SJSA1 (cell line): ENCODE measurements around the gene NGB. TPM values are rescaled to one million over a fixed set of nuclear protein-coding genes. Genes with fewer than 3 reads are reported as not detected.

Source experiments
- DNase-seq, 2 experiments: peaks; one replicate each; pipeline ENCODE4 v3.0.0-alpha.2; 2015 to 2020; ENCODE audit warnings: low spot score in 2 of 2, low read depth in 1 of 2
- H3K27ac ChIP-seq: fragments of 250-450 bp; sonication (Bioruptor Pico); 2 replicates; pipeline ENCODE4 v1.5.1; 2020; ENCODE audit warnings: mild to moderate bottlenecking, moderate library complexity
- H3K27me3 ChIP-seq: fragments of 250-450 bp; sonication (Bioruptor Pico); replicated peaks from 2 replicates; pipeline ENCODE4 v1.5.1; 2020; ENCODE audit warnings: mild to moderate bottlenecking, moderate library complexity
- H3K36me3 ChIP-seq: fragments of 250-450 bp; sonication (Bioruptor Pico); 2 replicates; pipeline ENCODE4 v1.5.1; 2020; ENCODE audit warnings: mild to moderate bottlenecking
- H3K4me1 ChIP-seq: fragments of 250-450 bp; sonication (Bioruptor Pico); replicated peaks from 2 replicates; pipeline ENCODE4 v1.6.1; 2021; ENCODE audit warnings: mild to moderate bottlenecking
- H3K4me3 ChIP-seq: fragments of 250-450 bp; sonication (Bioruptor Pico); 2 replicates; pipeline ENCODE4 v1.5.1; 2020; ENCODE audit warnings: mild to moderate bottlenecking
- H3K9me3 ChIP-seq: fragments of 250-450 bp; sonication (Bioruptor Pico); replicated peaks from 2 replicates; pipeline ENCODE4 v1.5.1; 2020; ENCODE audit warnings: mild to moderate bottlenecking
- total RNA-seq: library from RNA; depleted of rRNA; stranded (reverse); fragments of >200 nt; shearing (Covaris generic); gene quantifications from 2 replicates; pipeline ENCODE4 v1.2.3, GENCODE V29; 2014

The NGB gene
- total RNA-seq, 1 experiment from 2014 or later, result not detected

GRCh38 chr14:77306851-77307496 lies 36.0 kb upstream of the NGB start:
- Histone ChIP-seq H3K27ac (peak overlapping the region; percentile 28; the same call in 1 of the 2 replicates), H3K36me3 (no peaks in the 10 kb centered on the region; the same call in 1 of the 2 replicates), H3K4me1 (peaks cover 41% of the 10 kb centered on the region), H3K27me3 (no peaks in the 10 kb centered on the region), H3K9me3 (no peaks in the 10 kb centered on the region), H3K4me3 (no peak overlapping the region)
- peak in 1 of 2 experiments; percentile 40 for DNase-seq

DNA sequence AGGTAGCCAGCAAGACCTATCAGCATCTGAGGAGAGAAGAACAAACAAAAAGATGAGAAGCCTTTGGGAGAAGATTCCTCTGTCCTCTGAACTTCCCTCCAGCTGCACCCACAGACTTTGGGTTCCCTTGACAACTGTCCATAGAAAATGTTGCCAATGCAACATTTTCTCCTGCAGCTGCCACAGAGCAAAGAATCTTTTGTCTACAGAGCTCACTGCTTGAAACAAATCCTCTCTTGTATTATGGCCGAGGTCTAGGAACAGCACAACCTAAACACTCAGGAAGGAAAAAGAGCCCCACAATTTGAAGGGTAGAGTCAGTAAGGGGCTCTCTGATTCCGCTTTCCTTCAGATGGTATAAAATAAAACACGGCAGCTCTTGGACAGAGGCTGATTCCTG lies 35.4 kb upstream of the NGB start:
- Histone ChIP-seq H3K27me3 (no peaks in the 10 kb centered on the region), H3K9me3 (no peaks in the 10 kb centered on the region), H3K36me3 (no peaks in the 10 kb centered on the region; the same call in 1 of the 2 replicates), H3K4me1 (peaks cover 41% of the 10 kb centered on the region), H3K27ac (peak overlapping the region; percentile 28; the same call in 1 of the 2 replicates), H3K4me3 (no peak overlapping the region)
- no peak for DNase-seq

- H3K4me1 ChIP-seq, result peaks cover 47% of the 10 kb centered on the region
- no peak for DNase-seq
- no peak overlapping the region for H3K4me3 ChIP-seq
- no peaks in the 10 kb centered on the region for H3K27me3 ChIP-seq
- H3K36me3 ChIP-seq, result no peaks in the 10 kb centered on the region; the same call in 1 of the 2 replicates
- H3K9me3 ChIP-seq, result no peaks in the 10 kb centered on the region
- H3K27ac ChIP-seq, result no peak overlapping the region
Measured at GRCh38 chr14:77305696-77306095, 34.7 kb upstream of the NGB start.

DNA sequence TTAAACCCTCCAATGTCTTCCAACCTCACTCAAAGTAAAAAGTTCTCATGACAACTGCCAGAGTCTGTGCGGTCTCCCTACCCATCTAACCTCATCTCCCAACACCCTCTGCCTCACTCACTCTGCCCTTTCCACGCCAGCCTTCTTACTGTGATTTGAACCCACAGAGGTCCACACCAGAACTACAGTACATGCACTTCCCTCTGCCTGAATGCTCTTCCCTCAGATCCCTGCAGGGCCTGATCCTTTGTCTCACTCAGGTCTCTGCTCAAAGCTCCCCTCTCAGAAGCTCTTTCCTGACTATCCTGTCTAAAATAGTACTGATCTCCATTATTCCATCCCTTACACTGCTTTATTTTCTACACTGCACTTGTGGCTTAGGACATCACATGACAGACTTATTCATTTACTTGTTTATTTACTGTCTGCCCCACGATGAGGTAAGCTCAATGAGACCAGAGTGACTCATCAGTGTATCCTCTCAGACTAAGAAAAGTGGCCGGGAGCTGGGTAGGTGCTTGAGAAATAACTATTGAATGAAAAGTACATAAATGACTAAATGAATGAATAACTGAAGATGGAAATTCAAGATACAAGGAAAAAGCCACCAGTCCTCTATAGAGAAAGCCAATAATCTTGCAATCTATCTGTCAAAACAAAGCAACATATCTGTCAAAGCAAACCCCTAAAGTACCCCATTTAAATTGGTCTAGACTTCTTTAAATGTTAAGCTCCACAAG lies 32.6 kb upstream of the NGB start:
- H3K27me3 ChIP-seq, result no peaks in the 10 kb centered on the region
- H3K4me1 ChIP-seq, result peaks cover 47% of the 10 kb centered on the region
- peak overlapping the region; percentile 13; the same call in 1 of the 2 replicates for H3K27ac ChIP-seq
- H3K36me3 ChIP-seq, result no peaks in the 10 kb centered on the region; the same call in 1 of the 2 replicates
- no peaks in the 10 kb centered on the region for H3K9me3 ChIP-seq
- peak; percentile 77 to 85 for DNase-seq
- H3K4me3 ChIP-seq, result no peak overlapping the region

DNA sequence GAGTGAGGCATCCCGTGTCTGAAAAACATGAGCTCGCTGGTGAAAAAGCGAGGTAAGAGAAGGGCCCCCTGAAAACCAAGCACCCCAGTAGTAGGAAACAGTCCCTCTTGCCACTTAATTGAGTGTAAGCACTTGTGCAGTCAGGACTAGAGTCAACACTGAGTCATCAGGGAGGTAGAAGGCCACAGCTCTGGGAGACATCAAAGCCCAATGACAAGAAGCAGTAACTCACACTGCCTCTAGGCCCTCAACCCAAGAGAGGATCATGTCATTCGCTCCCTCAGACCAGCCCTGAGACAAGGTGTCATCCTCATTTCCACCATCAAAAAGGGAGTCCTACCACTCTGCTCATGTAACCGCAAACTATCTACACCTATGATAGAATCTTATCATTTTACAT lies 31.9 kb upstream of the NGB start:
- Histone ChIP-seq H3K4me3 (no peak overlapping the region), H3K4me1 (peaks cover 47% of the 10 kb centered on the region), H3K27ac (peak overlapping the region; percentile 13; the same call in 1 of the 2 replicates), H3K36me3 (no peaks in the 10 kb centered on the region; the same call in 1 of the 2 replicates), H3K9me3 (no peaks in the 10 kb centered on the region), H3K27me3 (no peaks in the 10 kb centered on the region)
- DNase-seq, result peak; percentile 56 to 65

GRCh38 chr14:77301103-77301502 lies 30.1 kb upstream of the NGB start:
- no peak overlapping the region for H3K4me3 ChIP-seq
- H3K4me1 ChIP-seq, result peaks cover 32% of the 10 kb centered on the region
- H3K36me3 ChIP-seq, result peaks cover 3% of the 10 kb centered on the region; the same call in 1 of the 2 replicates
- H3K9me3 ChIP-seq, result no peaks in the 10 kb centered on the region
- DNase-seq, result peak; percentile 68 to 76
- no peaks in the 10 kb centered on the region for H3K27me3 ChIP-seq
- no peak overlapping the region for H3K27ac ChIP-seq

DNA sequence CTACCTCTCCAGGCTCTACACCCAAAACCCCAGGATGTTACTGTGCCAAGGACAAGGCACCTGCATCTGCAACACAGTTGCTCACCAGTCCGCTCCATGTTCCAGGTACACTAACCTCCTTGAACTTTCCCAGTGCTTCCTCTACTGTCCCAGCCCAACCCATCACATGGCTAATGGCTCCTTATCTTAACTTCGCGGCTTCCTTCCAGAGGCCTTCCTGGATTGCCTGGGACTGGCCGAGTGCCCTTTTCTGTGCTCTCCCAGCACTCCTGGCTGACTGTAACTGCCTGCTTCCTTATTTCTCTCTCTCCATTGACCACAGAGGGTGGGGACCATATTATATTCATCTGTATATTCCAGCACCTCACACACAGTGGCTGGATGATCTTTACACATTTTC lies 28.8 kb upstream of the NGB start:
- Histone ChIP-seq H3K9me3 (no peaks in the 10 kb centered on the region), H3K36me3 (peaks cover 3% of the 10 kb centered on the region; the same call in 1 of the 2 replicates), H3K4me1 (peaks cover 30% of the 10 kb centered on the region), H3K4me3 (no peak overlapping the region), H3K27me3 (no peaks in the 10 kb centered on the region), H3K27ac (no peak overlapping the region)
- no peak for DNase-seq

GRCh38 chr14:77296906-77297305 lies 25.9 kb upstream of the NGB start:
- peaks cover 3% of the 10 kb centered on the region; the same call in 1 of the 2 replicates for H3K36me3 ChIP-seq
- DNase-seq, result no peak
- no peak overlapping the region for H3K27ac ChIP-seq

DNA sequence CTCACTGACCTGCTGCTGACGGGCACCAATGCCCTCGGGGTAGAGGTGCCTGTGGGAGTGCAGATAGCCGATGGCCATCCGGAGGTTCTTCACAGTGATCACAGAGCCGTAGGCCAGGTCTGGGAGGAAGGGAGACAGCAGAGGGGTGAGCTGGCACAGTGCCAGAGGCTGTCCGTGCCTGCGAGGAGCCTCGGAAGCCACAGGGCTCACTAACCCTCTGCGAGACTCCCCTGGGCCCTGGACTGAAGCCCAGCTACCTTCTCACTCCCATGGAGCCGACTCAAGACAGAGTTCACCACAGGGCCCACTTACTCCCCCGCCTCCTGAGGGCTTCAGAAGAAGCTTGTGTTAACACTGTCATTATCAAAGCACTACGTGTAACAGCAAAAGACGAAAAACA lies 25.1 kb upstream of the NGB start:
- H3K4me1 ChIP-seq, result peaks cover 3% of the 10 kb centered on the region; the same call in 1 of the 2 replicates
- 0 out of 2 replicates have a peak, but pooled peaks cover 3% of the 10 kb centered on the region for H3K36me3 ChIP-seq
- H3K27me3 ChIP-seq, result no peaks in the 10 kb centered on the region
- no peak for DNase-seq
- H3K27ac ChIP-seq, result no peak overlapping the region
- no peak overlapping the region for H3K4me3 ChIP-seq
- no peaks in the 10 kb centered on the region for H3K9me3 ChIP-seq

More at GRCh38 chr14:77296906-77297305, 25.9 kb upstream of the NGB start:
- Histone ChIP-seq H3K9me3 (no peaks in the 10 kb centered on the region), H3K27me3 (no peaks in the 10 kb centered on the region), H3K4me3 (no peak overlapping the region), H3K4me1 (peaks cover 5% of the 10 kb centered on the region; the same call in 1 of the 2 replicates)

GRCh38 chr14:77290705-77291104 lies 19.7 kb upstream of the NGB start:
- no peak for DNase-seq
- no peak overlapping the region for H3K27ac ChIP-seq

GRCh38 chr14:77286576-77286975 lies 15.6 kb upstream of the NGB start:
- H3K4me3 ChIP-seq, result no peak overlapping the region
- H3K27ac ChIP-seq, result no peak overlapping the region
- no peaks in the 10 kb centered on the region for H3K27me3 ChIP-seq
- no peaks in the 10 kb centered on the region for H3K4me1 ChIP-seq
- peaks cover 2% of the 10 kb centered on the region for H3K36me3 ChIP-seq
- H3K9me3 ChIP-seq, result no peaks in the 10 kb centered on the region
- no peak for DNase-seq

More at GRCh38 chr14:77290705-77291104, 19.7 kb upstream of the NGB start:
- no peaks in the 10 kb centered on the region for H3K27me3 ChIP-seq
- no peaks in the 10 kb centered on the region; the same call in none of the 2 replicates for H3K36me3 ChIP-seq
- no peaks in the 10 kb centered on the region for H3K9me3 ChIP-seq
- H3K4me1 ChIP-seq, result no peaks in the 10 kb centered on the region
- H3K4me3 ChIP-seq, result no peak overlapping the region

GRCh38 chr14:77284466-77284865 lies 13.5 kb upstream of the NGB start:
- Histone ChIP-seq H3K27ac (no peak overlapping the region), H3K4me3 (no peak overlapping the region), H3K4me1 (no peaks in the 10 kb centered on the region), H3K36me3 (peaks cover 2% of the 10 kb centered on the region), H3K27me3 (no peaks in the 10 kb centered on the region), H3K9me3 (no peaks in the 10 kb centered on the region)
- DNase-seq, result no peak

DNA sequence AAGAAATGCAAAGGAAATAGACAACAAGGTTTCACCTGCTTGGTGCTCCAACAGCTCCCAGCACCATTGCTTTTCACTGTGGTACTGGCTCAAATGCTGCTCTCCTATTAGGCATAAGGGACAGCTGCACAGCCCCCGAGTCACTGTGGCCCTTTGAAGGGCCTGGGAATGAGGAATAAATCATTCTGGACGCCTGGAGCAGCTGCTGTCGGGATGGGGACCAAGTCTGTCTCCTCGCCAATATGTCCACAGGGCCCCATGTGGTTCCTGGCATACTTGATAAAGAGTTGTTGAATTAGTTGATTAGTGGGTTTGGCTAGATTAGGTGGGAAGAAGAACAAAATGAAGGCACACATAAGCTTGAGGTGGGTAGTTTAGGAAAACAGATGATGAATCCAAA lies 13.1 kb upstream of the NGB start:
- Histone ChIP-seq H3K9me3 (no peaks in the 10 kb centered on the region), H3K4me3 (no peak overlapping the region), H3K27ac (no peak overlapping the region), H3K36me3 (peaks cover 2% of the 10 kb centered on the region), H3K27me3 (no peaks in the 10 kb centered on the region), H3K4me1 (no peaks in the 10 kb centered on the region)
- no peak for DNase-seq

DNA sequence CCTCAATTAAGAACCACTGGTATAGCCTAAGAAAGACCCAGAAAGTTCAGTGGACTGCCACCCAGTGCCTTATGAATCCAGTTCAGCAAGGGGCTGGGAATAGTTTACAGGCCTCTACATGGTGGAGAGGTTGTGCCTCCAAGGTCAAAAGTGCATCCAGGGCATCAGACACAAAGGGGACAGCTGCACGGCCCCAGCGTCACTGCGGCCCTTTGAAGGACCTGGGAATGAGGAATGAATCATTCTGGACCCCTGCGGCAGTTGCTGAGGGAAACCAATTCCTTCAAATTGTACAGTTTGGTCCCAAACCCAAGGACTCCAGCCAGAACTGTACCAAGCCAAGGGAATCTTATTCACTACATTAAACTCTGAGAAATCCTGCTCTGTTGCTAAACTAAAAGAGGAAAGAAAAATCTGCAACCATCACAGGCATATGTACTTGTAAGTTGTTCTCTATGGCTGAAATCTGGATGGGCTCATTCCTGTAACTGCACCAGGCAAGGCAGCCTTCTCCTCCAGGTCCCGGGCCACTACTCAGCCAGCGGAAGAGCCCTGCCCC lies 10.9 kb upstream of the NGB start:
- Histone ChIP-seq H3K9me3 (no peaks in the 10 kb centered on the region), H3K4me3 (no peak overlapping the region), H3K27me3 (no peaks in the 10 kb centered on the region), H3K27ac (no peak overlapping the region), H3K36me3 (peaks cover 2% of the 10 kb centered on the region), H3K4me1 (no peaks in the 10 kb centered on the region)
- no peak for DNase-seq
